ENCODE data around the gene UTP18. TPM values are rescaled to one million over a fixed set of nuclear protein-coding genes. Genes with fewer than 3 reads are reported as not detected.
"Not testable (repeated sequence)": the region's sequence is repeated elsewhere in the genome, so short reads cannot be mapped to it uniquely, and the experiment has no call there.

Gene UTP18
- total and polyA plus RNA-seq, 4 donors: 12.4 to 17.4 (median 14.2) TPM

DNA sequence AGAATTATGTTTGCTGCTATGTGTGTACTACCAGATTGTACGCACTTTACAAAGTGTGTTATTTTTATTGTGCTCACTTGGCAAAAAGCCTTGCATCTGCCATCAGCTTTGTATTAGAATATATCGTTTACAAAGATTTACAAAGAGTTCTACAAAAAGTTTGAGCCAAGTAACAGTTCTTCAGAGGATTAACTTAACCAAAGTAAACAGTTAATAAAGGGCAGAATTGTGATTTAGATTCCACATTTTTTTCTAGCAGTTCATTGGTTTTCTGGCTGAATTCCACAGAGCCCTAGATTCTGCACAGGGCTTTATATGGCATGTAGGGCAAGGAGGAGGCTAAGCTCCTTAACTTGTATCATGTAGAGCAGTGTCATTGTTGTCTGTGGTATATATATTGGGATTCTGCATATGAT lies 29.4 kb downstream of the UTP18 start:
- Histone ChIP-seq H3K9ac (ENCODE audit: low read depth in 1 of 2, low read length in 2 of 2) (no peak overlapping the region), H3K4me3 (ENCODE audit: low read depth in 1 of 3, low read length in 3 of 3) (no peak overlapping the region), H3K36me3 (ENCODE audit: control insufficient read depth in 4 of 4, insufficient read depth in 3 of 4, low read depth in 1 of 4, low read length in 3 of 4) (peaks cover 6 to 52% (median 41%) of the 10 kb centered on the region in 4 donors), H3K9me3 (ENCODE audit: control insufficient read depth in 4 of 4, low read length in 3 of 4) (no peaks in the 10 kb centered on the region), H3K27ac (ENCODE audit: low read depth in 1 of 2, low read length in 2 of 2) (no peak overlapping the region), H3K27me3 (ENCODE audit: control insufficient read depth in 4 of 4, insufficient read depth in 4 of 4, low read length in 3 of 4) (no peaks in the 10 kb centered on the region), H3K4me1 (ENCODE audit: control insufficient read depth in 4 of 4, insufficient read depth in 4 of 4, low read length in 3 of 4) (no peaks in the 10 kb centered on the region)
- no peak for DNase-seq (ENCODE audit: low spot score)
- WGBS: 98% methylated on average over 2 of the region's 2 CpGs
- TF ChIP-seq FOXA1 (IDR thresholded peaks at IDR 0.05) (no peak), YY1 (IDR thresholded peaks at IDR 0.05) (no peak), GABPA (IDR thresholded peaks at IDR 0.05 in 1 of 2, conservative IDR thresholded peaks at IDR 0.05 in 1 of 2) (no peak), EGR1 (IDR thresholded peaks at IDR 0.05; ENCODE audit: low read depth in 2 of 2) (no peak), JUND (IDR thresholded peaks at IDR 0.05) (no peak), SP1 (IDR thresholded peaks at IDR 0.05) (no peak), RAD21 (IDR thresholded peaks at IDR 0.05) (no peak), HNF4G (IDR thresholded peaks at IDR 0.05) (no peak), ATF3 (IDR thresholded peaks at IDR 0.05) (no peak), HNF4A (conservative IDR thresholded peaks at IDR 0.05) (no peak), FOXA2 (IDR thresholded peaks at IDR 0.05) (no peak), MAX (IDR thresholded peaks at IDR 0.05) (no peak), RXRA (IDR thresholded peaks at IDR 0.05) (no peak), TAF1 (conservative IDR thresholded peaks at IDR 0.05) (no peak), NR2F2 (IDR thresholded peaks at IDR 0.05) (no peak)
- TF ChIP-seq, protein P1, sequence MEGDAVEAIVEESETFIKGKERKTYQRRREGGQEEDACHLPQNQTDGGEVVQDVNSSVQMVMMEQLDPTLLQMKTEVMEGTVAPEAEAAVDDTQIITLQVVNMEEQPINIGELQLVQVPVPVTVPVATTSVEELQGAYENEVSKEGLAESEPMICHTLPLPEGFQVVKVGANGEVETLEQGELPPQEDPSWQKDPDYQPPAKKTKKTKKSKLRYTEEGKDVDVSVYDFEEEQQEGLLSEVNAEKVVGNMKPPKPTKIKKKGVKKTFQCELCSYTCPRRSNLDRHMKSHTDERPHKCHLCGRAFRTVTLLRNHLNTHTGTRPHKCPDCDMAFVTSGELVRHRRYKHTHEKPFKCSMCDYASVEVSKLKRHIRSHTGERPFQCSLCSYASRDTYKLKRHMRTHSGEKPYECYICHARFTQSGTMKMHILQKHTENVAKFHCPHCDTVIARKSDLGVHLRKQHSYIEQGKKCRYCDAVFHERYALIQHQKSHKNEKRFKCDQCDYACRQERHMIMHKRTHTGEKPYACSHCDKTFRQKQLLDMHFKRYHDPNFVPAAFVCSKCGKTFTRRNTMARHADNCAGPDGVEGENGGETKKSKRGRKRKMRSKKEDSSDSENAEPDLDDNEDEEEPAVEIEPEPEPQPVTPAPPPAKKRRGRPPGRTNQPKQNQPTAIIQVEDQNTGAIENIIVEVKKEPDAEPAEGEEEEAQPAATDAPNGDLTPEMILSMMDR (IDR thresholded peaks at IDR 0.05; ENCODE audit: low read depth, low read length, missing input control): no peak
- TF ChIP-seq, protein P2, sequence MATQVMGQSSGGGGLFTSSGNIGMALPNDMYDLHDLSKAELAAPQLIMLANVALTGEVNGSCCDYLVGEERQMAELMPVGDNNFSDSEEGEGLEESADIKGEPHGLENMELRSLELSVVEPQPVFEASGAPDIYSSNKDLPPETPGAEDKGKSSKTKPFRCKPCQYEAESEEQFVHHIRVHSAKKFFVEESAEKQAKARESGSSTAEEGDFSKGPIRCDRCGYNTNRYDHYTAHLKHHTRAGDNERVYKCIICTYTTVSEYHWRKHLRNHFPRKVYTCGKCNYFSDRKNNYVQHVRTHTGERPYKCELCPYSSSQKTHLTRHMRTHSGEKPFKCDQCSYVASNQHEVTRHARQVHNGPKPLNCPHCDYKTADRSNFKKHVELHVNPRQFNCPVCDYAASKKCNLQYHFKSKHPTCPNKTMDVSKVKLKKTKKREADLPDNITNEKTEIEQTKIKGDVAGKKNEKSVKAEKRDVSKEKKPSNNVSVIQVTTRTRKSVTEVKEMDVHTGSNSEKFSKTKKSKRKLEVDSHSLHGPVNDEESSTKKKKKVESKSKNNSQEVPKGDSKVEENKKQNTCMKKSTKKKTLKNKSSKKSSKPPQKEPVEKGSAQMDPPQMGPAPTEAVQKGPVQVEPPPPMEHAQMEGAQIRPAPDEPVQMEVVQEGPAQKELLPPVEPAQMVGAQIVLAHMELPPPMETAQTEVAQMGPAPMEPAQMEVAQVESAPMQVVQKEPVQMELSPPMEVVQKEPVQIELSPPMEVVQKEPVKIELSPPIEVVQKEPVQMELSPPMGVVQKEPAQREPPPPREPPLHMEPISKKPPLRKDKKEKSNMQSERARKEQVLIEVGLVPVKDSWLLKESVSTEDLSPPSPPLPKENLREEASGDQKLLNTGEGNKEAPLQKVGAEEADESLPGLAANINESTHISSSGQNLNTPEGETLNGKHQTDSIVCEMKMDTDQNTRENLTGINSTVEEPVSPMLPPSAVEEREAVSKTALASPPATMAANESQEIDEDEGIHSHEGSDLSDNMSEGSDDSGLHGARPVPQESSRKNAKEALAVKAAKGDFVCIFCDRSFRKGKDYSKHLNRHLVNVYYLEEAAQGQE (IDR thresholded peaks at IDR 0.05): no peak
- TF ChIP-seq, protein P3, sequence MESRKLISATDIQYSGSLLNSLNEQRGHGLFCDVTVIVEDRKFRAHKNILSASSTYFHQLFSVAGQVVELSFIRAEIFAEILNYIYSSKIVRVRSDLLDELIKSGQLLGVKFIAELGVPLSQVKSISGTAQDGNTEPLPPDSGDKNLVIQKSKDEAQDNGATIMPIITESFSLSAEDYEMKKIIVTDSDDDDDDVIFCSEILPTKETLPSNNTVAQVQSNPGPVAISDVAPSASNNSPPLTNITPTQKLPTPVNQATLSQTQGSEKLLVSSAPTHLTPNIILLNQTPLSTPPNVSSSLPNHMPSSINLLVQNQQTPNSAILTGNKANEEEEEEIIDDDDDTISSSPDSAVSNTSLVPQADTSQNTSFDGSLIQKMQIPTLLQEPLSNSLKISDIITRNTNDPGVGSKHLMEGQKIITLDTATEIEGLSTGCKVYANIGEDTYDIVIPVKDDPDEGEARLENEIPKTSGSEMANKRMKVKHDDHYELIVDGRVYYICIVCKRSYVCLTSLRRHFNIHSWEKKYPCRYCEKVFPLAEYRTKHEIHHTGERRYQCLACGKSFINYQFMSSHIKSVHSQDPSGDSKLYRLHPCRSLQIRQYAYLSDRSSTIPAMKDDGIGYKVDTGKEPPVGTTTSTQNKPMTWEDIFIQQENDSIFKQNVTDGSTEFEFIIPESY (IDR thresholded peaks at IDR 0.05): no peak

DNA sequence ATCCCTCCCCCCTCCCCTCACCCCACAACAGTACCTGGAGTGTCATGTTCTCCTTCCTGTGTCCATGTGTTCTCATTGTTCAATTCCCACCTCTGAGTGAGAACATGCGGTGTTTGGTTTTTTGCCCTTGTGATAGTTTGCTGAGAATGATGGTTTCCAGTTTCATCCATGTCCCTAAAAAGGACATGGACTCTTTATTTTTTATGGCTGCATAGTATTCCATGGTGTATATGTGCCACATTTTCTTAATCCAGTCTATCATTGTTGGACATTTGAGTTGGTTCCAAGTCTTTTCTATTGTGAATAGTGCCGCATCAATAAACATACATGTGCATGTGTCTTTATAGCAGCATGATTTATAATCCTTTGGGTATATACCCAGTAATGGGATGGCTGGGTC lies 34.0 kb downstream of the UTP18 start:
- not testable (repeated sequence) for H3K9me3 ChIP-seq (ENCODE audit: control insufficient read depth in 4 of 4, low read length in 3 of 4); H3K27ac ChIP-seq (ENCODE audit: low read depth in 1 of 2, low read length in 2 of 2); H3K4me1 ChIP-seq (ENCODE audit: control insufficient read depth in 4 of 4, insufficient read depth in 4 of 4, low read length in 3 of 4); DNase-seq (ENCODE audit: low spot score); H3K4me3 ChIP-seq (ENCODE audit: low read depth in 1 of 3, low read length in 3 of 3); H3K27me3 ChIP-seq (ENCODE audit: control insufficient read depth in 4 of 4, insufficient read depth in 4 of 4, low read length in 3 of 4); H3K9ac ChIP-seq (ENCODE audit: low read depth in 1 of 2, low read length in 2 of 2)
- 97% methylated on average over 2 of the region's 2 CpGs for WGBS
- H3K36me3 ChIP-seq (ENCODE audit: control insufficient read depth in 4 of 4, insufficient read depth in 3 of 4, low read depth in 1 of 4, low read length in 3 of 4): peaks cover 5 to 20% (median 13%) of the 10 kb centered on the region in 4 donors
